GM21825 (cell line): ENCODE measurements around the gene EMSY.
A peak's percentile ranks its signal among the peaks of the same experiment; 100 is the strongest.
"Not testable (repeated sequence)": the region's sequence is repeated elsewhere in the genome, so short reads cannot be mapped to it uniquely, and the experiment has no call there.

Experiments used
- ATAC-seq: cut with Tn5 transposase; IDR thresholded peaks from one replicate; pipeline ENCODE4 v1.9.1; 2021; ENCODE audit warnings: mild to moderate bottlenecking, moderate library complexity; ENCODE audit not compliant: unreplicated experiment

The EMSY gene

GRCh38 chr11:76444384-76445120, at the start of gene EMSY:
EMSY (plus strand) TSS chr11:76445018; CDS start chr11:76446939, 1,921 bp downstream.
- peak; percentile 91 for ATAC-seq

- no peak for ATAC-seq
Observed at GRCh38 chr11:76395296-76395695, 49.5 kb upstream of the EMSY start.

GRCh38 chr11:76397383-76397782, 47.4 kb upstream of the EMSY start:
- peak; percentile 65 for ATAC-seq

GRCh38 chr11:76400967-76401366, 43.9 kb upstream of the EMSY start:
- ATAC-seq = no peak

GRCh38 chr11:76401484-76401883, 43.3 kb upstream of the EMSY start:
- not testable (repeated sequence) for ATAC-seq

GRCh38 chr11:76406359-76406758, 38.5 kb upstream of the EMSY start:
- no peak for ATAC-seq

GRCh38 chr11:76408171-76408965, 36.5 kb upstream of the EMSY start:
- ATAC-seq = no peak

GRCh38 chr11:76410851-76411357, 33.9 kb upstream of the EMSY start:
- no peak for ATAC-seq

- no peak for ATAC-seq
Observed at GRCh38 chr11:76415073-76415472, 29.7 kb upstream of the EMSY start.

GRCh38 chr11:76419896-76420295, 24.9 kb upstream of the EMSY start:
- no peak for ATAC-seq

- peak; percentile 68 for ATAC-seq
Observed at GRCh38 chr11:76424379-76424778, 20.4 kb upstream of the EMSY start.

GRCh38 chr11:76424891-76425290, 19.9 kb upstream of the EMSY start:
- ATAC-seq = peak; percentile 14

- ATAC-seq = no peak
Observed at GRCh38 chr11:76426660-76427059, 18.2 kb upstream of the EMSY start.

- no peak for ATAC-seq
Observed at GRCh38 chr11:76436020-76436419, 8.8 kb upstream of the EMSY start.

GRCh38 chr11:76443268-76443980, 1.4 kb upstream of the EMSY start:
- no peak for ATAC-seq

- ATAC-seq = no peak
Observed at GRCh38 chr11:76444065-76444383, 794 bp upstream of the EMSY start.

- peak; percentile 25 for ATAC-seq
Observed at GRCh38 chr11:76445121-76446084, 585 bp downstream of the EMSY start.

- no peak for ATAC-seq
Observed at GRCh38 chr11:76448506-76448905, 3.7 kb downstream of the EMSY start.

GRCh38 chr11:76453248-76453647, 8.4 kb downstream of the EMSY start:
- ATAC-seq = no peak

- ATAC-seq = no peak
Observed at GRCh38 chr11:76455331-76455730, 10.5 kb downstream of the EMSY start.
